ENCODE measurements around the gene CST9.

The CST9 gene

DNA sequence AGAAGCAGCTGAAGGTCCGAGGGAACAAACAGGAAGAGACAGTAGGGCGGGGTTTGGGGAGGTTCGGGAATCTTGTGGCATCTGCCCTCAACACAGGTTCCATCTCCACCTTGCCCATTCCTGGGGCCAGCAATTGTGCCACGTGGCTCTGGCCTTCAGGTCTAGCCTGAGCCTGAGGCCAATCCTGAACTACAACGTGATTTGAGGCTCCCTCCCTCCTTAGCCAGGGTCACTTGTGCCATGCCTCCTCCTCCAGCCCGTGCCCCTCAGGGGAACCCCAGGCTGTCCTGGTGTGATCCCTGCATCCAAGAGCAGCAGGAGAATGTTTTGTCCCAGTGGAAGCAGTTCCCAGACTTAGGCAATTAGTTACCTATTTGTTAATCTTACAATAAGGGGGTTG lies 3.0 kb downstream of the CST9 start:
- Histone ChIP-seq H2AFZ (ENCODE audit: low read length) (no peak overlapping the region), H3K9ac (ENCODE audit: low read length) (no peak overlapping the region), H3K79me2 (ENCODE audit: low read length) (no peaks in the 10 kb centered on the region), H4K20me1 (ENCODE audit: insufficient read depth, low read length) (no peaks in the 10 kb centered on the region), H3K4me1 (ENCODE audit: low read length) (no peaks in the 10 kb centered on the region), H3K9me2 (replicated peaks; ENCODE audit: insufficient read depth, low read length) (no peaks in the 10 kb centered on the region), H3K27ac (ENCODE audit: low read length) (no peak overlapping the region), H3F3A (ENCODE audit: insufficient read depth, low read length) (no peaks in the 10 kb centered on the region), H3K4me3 (ENCODE audit: low read length) (no peak overlapping the region), H3K9me3 (replicated peaks; ENCODE audit: insufficient read depth, low read length) (no peaks in the 10 kb centered on the region), H3K4me2 (ENCODE audit: low read depth, low read length) (no peak overlapping the region), H3K36me3 (replicated peaks; ENCODE audit: insufficient read depth, low read length) (no peaks in the 10 kb centered on the region), H3K27me3 (replicated peaks; ENCODE audit: insufficient read depth, low read length) (no peaks in the 10 kb centered on the region)
- TF ChIP-seq EZH2 (optimal IDR thresholded peaks at IDR 0.05; ENCODE audit: low read depth, low read length) (no peak), EZH2phosphoT487 (IDR thresholded peaks at IDR 0.05; ENCODE audit: low read length) (no peak)
- TF ChIP-seq, protein P1, sequence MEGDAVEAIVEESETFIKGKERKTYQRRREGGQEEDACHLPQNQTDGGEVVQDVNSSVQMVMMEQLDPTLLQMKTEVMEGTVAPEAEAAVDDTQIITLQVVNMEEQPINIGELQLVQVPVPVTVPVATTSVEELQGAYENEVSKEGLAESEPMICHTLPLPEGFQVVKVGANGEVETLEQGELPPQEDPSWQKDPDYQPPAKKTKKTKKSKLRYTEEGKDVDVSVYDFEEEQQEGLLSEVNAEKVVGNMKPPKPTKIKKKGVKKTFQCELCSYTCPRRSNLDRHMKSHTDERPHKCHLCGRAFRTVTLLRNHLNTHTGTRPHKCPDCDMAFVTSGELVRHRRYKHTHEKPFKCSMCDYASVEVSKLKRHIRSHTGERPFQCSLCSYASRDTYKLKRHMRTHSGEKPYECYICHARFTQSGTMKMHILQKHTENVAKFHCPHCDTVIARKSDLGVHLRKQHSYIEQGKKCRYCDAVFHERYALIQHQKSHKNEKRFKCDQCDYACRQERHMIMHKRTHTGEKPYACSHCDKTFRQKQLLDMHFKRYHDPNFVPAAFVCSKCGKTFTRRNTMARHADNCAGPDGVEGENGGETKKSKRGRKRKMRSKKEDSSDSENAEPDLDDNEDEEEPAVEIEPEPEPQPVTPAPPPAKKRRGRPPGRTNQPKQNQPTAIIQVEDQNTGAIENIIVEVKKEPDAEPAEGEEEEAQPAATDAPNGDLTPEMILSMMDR (IDR thresholded peaks at IDR 0.05; ENCODE audit: low read length), result no peak
- no peak for DNase-seq

DNA sequence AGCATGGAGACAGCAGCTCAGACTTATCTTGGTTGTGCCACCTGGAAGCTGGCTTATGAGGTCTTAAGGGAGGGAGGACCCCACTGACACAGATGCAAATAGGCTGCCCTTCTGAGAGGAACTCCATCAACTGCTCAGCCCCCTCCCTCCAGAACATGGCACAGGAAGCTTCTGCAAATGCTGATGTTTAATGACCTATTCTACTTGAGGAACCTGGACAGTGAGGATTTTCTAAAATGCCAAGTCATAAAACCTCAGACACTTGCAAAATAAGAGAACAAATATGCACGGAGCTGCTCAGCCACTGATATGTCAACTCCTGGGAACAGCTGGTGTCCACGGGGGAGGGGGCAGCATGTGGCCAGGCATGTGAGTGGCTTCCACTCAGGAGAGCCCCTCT lies 3.5 kb downstream of the CST9 start:
- Histone ChIP-seq H3K9ac (ENCODE audit: low read length) (no peak overlapping the region), H3F3A (ENCODE audit: insufficient read depth, low read length) (no peaks in the 10 kb centered on the region), H2AFZ (ENCODE audit: low read length) (no peak overlapping the region), H3K4me1 (ENCODE audit: low read length) (no peaks in the 10 kb centered on the region), H3K36me3 (replicated peaks; ENCODE audit: insufficient read depth, low read length) (no peaks in the 10 kb centered on the region), H3K4me3 (ENCODE audit: low read length) (no peak overlapping the region), H3K27me3 (replicated peaks; ENCODE audit: insufficient read depth, low read length) (no peaks in the 10 kb centered on the region), H4K20me1 (ENCODE audit: insufficient read depth, low read length) (no peaks in the 10 kb centered on the region), H3K79me2 (ENCODE audit: low read length) (no peaks in the 10 kb centered on the region), H3K4me2 (ENCODE audit: low read depth, low read length) (no peak overlapping the region), H3K9me2 (replicated peaks; ENCODE audit: insufficient read depth, low read length) (no peaks in the 10 kb centered on the region), H3K9me3 (replicated peaks; ENCODE audit: insufficient read depth, low read length) (no peaks in the 10 kb centered on the region), H3K27ac (ENCODE audit: low read length) (no peak overlapping the region)
- no peak for DNase-seq
- TF ChIP-seq, protein P1 (IDR thresholded peaks at IDR 0.05; ENCODE audit: low read length), result no peak

DNA sequence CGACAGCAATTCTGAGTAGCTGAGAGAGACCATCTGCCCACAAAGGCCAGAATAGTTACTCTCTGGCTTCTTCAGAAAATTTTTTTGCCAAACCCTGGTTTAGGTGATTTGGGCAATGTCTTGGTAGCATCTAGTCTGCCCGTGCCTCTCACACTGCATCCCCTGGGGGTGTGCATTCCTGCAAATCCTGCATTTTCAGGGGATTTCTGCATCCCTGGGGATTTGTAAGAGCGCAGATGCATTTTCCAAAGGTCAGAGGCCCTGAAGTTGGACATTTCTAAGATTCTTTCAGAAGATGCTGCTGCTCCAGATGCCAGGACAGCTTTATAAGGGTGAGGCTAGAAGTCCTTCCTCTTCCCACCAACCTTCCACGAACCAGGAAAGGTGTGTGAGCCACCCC lies 4.0 kb downstream of the CST9 start:
- Histone ChIP-seq H3K4me3 (ENCODE audit: low read length) (no peak overlapping the region), H3K9ac (ENCODE audit: low read length) (no peak overlapping the region), H3K27ac (ENCODE audit: low read length) (no peak overlapping the region), H3K79me2 (ENCODE audit: low read length) (no peaks in the 10 kb centered on the region), H3K36me3 (replicated peaks; ENCODE audit: insufficient read depth, low read length) (no peaks in the 10 kb centered on the region), H3K4me1 (ENCODE audit: low read length) (no peaks in the 10 kb centered on the region), H2AFZ (ENCODE audit: low read length) (no peak overlapping the region), H4K20me1 (ENCODE audit: insufficient read depth, low read length) (no peaks in the 10 kb centered on the region), H3K27me3 (replicated peaks; ENCODE audit: insufficient read depth, low read length) (no peaks in the 10 kb centered on the region), H3F3A (ENCODE audit: insufficient read depth, low read length) (no peaks in the 10 kb centered on the region), H3K4me2 (ENCODE audit: low read depth, low read length) (no peak overlapping the region), H3K9me2 (replicated peaks; ENCODE audit: insufficient read depth, low read length) (no peaks in the 10 kb centered on the region), H3K9me3 (replicated peaks; ENCODE audit: insufficient read depth, low read length) (no peaks in the 10 kb centered on the region)
- TF ChIP-seq, protein P1 (IDR thresholded peaks at IDR 0.05; ENCODE audit: low read length), result no peak
- TF ChIP-seq EZH2phosphoT487 (IDR thresholded peaks at IDR 0.05; ENCODE audit: low read length), result no peak
- no peak for TF ChIP-seq EZH2 (optimal IDR thresholded peaks at IDR 0.05; ENCODE audit: low read depth, low read length)
- no peak for DNase-seq

DNA sequence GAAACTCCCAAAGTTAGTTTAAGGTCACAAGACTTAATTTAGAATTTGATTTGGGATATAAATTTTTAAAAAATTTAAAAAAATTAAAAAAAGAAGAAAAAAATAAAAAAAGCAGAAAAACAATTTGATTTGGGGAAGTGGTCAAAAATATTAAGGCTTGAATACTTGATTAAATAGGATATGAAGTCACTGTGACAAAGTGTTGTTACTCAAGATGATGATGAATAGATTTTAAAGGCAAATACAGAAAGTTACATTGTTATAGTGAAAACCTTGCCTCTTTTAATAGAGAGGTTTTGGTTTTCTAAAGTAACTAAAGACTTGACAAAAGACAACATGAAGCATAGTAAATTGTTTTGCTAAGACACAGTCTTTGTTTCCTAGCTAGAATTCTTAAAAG lies 7.2 kb downstream of the CST9 start:
- H4K20me1 ChIP-seq (ENCODE audit: insufficient read depth, low read length), result no peaks in the 10 kb centered on the region
- H3K27me3 ChIP-seq (replicated peaks; ENCODE audit: insufficient read depth, low read length), result no peaks in the 10 kb centered on the region
- no peak overlapping the region for H3K27ac ChIP-seq (ENCODE audit: low read length)
- H3K79me2 ChIP-seq (ENCODE audit: low read length), result no peaks in the 10 kb centered on the region
- H3K9me2 ChIP-seq (replicated peaks; ENCODE audit: insufficient read depth, low read length), result no peaks in the 10 kb centered on the region
- no peaks in the 10 kb centered on the region for H3K36me3 ChIP-seq (replicated peaks; ENCODE audit: insufficient read depth, low read length)
- H3F3A ChIP-seq (ENCODE audit: insufficient read depth, low read length), result no peaks in the 10 kb centered on the region
- no peaks in the 10 kb centered on the region for H3K4me1 ChIP-seq (ENCODE audit: low read length)
- no peak overlapping the region for H3K9ac ChIP-seq (ENCODE audit: low read length)
- no peak for TF ChIP-seq EZH2phosphoT487 (IDR thresholded peaks at IDR 0.05; ENCODE audit: low read length)
- TF ChIP-seq, protein P1 (IDR thresholded peaks at IDR 0.05; ENCODE audit: low read length), result no peak
- no peak for TF ChIP-seq EZH2 (optimal IDR thresholded peaks at IDR 0.05; ENCODE audit: low read depth, low read length)
- H2AFZ ChIP-seq (ENCODE audit: low read length), result no peak overlapping the region
- no peak overlapping the region for H3K4me3 ChIP-seq (ENCODE audit: low read length)
- H3K9me3 ChIP-seq (replicated peaks; ENCODE audit: insufficient read depth, low read length), result no peaks in the 10 kb centered on the region
- DNase-seq, result no peak
- H3K4me2 ChIP-seq (ENCODE audit: low read depth, low read length), result no peak overlapping the region
